NB4 (cell line): ENCODE measurements around the gene RERE.
A peak's percentile ranks its signal among the peaks of the same experiment; 100 is the strongest.

Experiments used
- DNase-seq: peaks from one replicate; pipeline ENCODE4 v3.0.0; 2010; ENCODE audit warnings: low read depth
- H3K4me3 ChIP-seq: one replicate; pipeline ENCODE4 v1.5.1; 2011; ENCODE audit warnings: mild to moderate bottlenecking, low read depth, low read length, moderate library complexity
- CTCF ChIP-seq: IDR thresholded peaks from one replicate; pipeline ENCODE4 v1.5.1; 2012; ENCODE audit warnings: low read depth, low read length
- MAX ChIP-seq: IDR thresholded peaks from 2 replicates; pipeline ENCODE4 v1.6.1; 2011; ENCODE audit warnings: low read depth, low read length
- MYC ChIP-seq: IDR thresholded peaks from 2 replicates; pipeline ENCODE4 v1.6.1; 2011; ENCODE audit warnings: low read depth, low read length
- POLR2A ChIP-seq: IDR thresholded peaks from 2 replicates; pipeline ENCODE4 v1.6.1; 2011; ENCODE audit warnings: mild to moderate bottlenecking; ENCODE audit not compliant: insufficient read length; ENCODE audit errors: extremely low read depth

Gene RERE

GRCh38 chr1:8495928-8496401 is 321.5 kb downstream of the RERE start:
- H3K4me3 ChIP-seq: no peak overlapping the region
- TF ChIP-seq CTCF (no peak), MYC (no peak), POLR2A (no peak), MAX (no peak)
- DNase-seq: peak; percentile 28

- H3K4me3 ChIP-seq: no peak overlapping the region
- no peak for DNase-seq
- TF ChIP-seq POLR2A (no peak), CTCF (no peak), MAX (no peak), MYC (no peak)
Measured at GRCh38 chr1:8494681-8495080, 322.8 kb downstream of the RERE start.

- DNase-seq: no peak
- H3K4me3 ChIP-seq: no peak overlapping the region
- TF ChIP-seq CTCF (no peak), POLR2A (no peak), MAX (no peak), MYC (no peak)
Measured at GRCh38 chr1:8493916-8494540, 323.4 kb downstream of the RERE start.

- no peak for DNase-seq
- TF ChIP-seq MYC (no peak), MAX (no peak), POLR2A (no peak), CTCF (no peak)
Measured at GRCh38 chr1:8487249-8487648, 330.2 kb downstream of the RERE start.

GRCh38 chr1:8486047-8486446 is 331.4 kb downstream of the RERE start:
- no peak overlapping the region for H3K4me3 ChIP-seq
- no peak for TF ChIP-seq MYC
- no peak for TF ChIP-seq POLR2A
- TF ChIP-seq MAX: no peak
- no peak for TF ChIP-seq CTCF
- DNase-seq: no peak

More at GRCh38 chr1:8487249-8487648, 330.2 kb downstream of the RERE start:
- no peak overlapping the region for H3K4me3 ChIP-seq

- no peak overlapping the region for H3K4me3 ChIP-seq
- no peak for DNase-seq
- TF ChIP-seq MAX: no peak
- no peak for TF ChIP-seq CTCF
- TF ChIP-seq MYC: no peak
- TF ChIP-seq POLR2A: no peak
Measured at GRCh38 chr1:8483586-8483985, 333.9 kb downstream of the RERE start.
